H1 (cell line): ENCODE measurements around the gene GBP6. TPM values are rescaled to one million over a fixed set of nuclear protein-coding genes. Genes with fewer than 3 reads are reported as not detected.

Source experiments
- JUN ChIP-seq: IDR thresholded peaks from 2 replicates; pipeline ENCODE4 v1.6.1; 2011; ENCODE audit warnings: low read depth, mild to moderate bottlenecking, improper control_type of control experiment, low read length
- NRF1 ChIP-seq: IDR thresholded peaks from 2 replicates; pipeline ENCODE4 v1.6.1; 2011; ENCODE audit warnings: mild to moderate bottlenecking, low read depth, low read length, improper control_type of control experiment
- polyA plus RNA-seq, 7 experiments: library from polyadenylated mRNA; depleted of rRNA in 3 of 7; stranded (reverse) in 5 of 7; unstranded in 2 of 7; fragments of >200 nt in 5 of 7; fragments of 200-250 nt in 2 of 7; gene quantifications; 1 replicate in 5 of 7; 2 replicates in 1 of 7; 4 replicates in 1 of 7; pipeline versions ENCODE4 v1.2.1 to v1.2.3, GENCODE V29; 2011 to 2013; ENCODE audit warnings: missing spikeins in 2 of 7, mixed read lengths in 2 of 7
- total RNA-seq: library from RNA; stranded (reverse); fragmentation: NEBNext Ultra II Directional; extraction: Animal tissue kit (Norgen Biotek cat#: 25700); gene quantifications from 2 replicates; pipeline ENCODE4 v1.2.1, GENCODE V29; 2021
- TF ChIP-seq, protein P1 (sequence below): fragments of 300-600 bp; sonication (generic); IDR thresholded peaks from 2 replicates; pipeline ENCODE4 v1.7.1; 2012; ENCODE audit warnings: low read length, moderate library complexity, mild to moderate bottlenecking, inconsistent platforms; ENCODE audit not compliant: insufficient replicate concordance

The GBP6 gene
- total and polyA plus RNA-seq, 2 of the 8 experiments (the other 6 are each of a cell fraction or from before 2014, with no cell fraction given): not detected

GRCh38 chr1:89360716-89361115, 3.1 kb upstream of the GBP6 start (continued):
- TF ChIP-seq, protein P1, sequence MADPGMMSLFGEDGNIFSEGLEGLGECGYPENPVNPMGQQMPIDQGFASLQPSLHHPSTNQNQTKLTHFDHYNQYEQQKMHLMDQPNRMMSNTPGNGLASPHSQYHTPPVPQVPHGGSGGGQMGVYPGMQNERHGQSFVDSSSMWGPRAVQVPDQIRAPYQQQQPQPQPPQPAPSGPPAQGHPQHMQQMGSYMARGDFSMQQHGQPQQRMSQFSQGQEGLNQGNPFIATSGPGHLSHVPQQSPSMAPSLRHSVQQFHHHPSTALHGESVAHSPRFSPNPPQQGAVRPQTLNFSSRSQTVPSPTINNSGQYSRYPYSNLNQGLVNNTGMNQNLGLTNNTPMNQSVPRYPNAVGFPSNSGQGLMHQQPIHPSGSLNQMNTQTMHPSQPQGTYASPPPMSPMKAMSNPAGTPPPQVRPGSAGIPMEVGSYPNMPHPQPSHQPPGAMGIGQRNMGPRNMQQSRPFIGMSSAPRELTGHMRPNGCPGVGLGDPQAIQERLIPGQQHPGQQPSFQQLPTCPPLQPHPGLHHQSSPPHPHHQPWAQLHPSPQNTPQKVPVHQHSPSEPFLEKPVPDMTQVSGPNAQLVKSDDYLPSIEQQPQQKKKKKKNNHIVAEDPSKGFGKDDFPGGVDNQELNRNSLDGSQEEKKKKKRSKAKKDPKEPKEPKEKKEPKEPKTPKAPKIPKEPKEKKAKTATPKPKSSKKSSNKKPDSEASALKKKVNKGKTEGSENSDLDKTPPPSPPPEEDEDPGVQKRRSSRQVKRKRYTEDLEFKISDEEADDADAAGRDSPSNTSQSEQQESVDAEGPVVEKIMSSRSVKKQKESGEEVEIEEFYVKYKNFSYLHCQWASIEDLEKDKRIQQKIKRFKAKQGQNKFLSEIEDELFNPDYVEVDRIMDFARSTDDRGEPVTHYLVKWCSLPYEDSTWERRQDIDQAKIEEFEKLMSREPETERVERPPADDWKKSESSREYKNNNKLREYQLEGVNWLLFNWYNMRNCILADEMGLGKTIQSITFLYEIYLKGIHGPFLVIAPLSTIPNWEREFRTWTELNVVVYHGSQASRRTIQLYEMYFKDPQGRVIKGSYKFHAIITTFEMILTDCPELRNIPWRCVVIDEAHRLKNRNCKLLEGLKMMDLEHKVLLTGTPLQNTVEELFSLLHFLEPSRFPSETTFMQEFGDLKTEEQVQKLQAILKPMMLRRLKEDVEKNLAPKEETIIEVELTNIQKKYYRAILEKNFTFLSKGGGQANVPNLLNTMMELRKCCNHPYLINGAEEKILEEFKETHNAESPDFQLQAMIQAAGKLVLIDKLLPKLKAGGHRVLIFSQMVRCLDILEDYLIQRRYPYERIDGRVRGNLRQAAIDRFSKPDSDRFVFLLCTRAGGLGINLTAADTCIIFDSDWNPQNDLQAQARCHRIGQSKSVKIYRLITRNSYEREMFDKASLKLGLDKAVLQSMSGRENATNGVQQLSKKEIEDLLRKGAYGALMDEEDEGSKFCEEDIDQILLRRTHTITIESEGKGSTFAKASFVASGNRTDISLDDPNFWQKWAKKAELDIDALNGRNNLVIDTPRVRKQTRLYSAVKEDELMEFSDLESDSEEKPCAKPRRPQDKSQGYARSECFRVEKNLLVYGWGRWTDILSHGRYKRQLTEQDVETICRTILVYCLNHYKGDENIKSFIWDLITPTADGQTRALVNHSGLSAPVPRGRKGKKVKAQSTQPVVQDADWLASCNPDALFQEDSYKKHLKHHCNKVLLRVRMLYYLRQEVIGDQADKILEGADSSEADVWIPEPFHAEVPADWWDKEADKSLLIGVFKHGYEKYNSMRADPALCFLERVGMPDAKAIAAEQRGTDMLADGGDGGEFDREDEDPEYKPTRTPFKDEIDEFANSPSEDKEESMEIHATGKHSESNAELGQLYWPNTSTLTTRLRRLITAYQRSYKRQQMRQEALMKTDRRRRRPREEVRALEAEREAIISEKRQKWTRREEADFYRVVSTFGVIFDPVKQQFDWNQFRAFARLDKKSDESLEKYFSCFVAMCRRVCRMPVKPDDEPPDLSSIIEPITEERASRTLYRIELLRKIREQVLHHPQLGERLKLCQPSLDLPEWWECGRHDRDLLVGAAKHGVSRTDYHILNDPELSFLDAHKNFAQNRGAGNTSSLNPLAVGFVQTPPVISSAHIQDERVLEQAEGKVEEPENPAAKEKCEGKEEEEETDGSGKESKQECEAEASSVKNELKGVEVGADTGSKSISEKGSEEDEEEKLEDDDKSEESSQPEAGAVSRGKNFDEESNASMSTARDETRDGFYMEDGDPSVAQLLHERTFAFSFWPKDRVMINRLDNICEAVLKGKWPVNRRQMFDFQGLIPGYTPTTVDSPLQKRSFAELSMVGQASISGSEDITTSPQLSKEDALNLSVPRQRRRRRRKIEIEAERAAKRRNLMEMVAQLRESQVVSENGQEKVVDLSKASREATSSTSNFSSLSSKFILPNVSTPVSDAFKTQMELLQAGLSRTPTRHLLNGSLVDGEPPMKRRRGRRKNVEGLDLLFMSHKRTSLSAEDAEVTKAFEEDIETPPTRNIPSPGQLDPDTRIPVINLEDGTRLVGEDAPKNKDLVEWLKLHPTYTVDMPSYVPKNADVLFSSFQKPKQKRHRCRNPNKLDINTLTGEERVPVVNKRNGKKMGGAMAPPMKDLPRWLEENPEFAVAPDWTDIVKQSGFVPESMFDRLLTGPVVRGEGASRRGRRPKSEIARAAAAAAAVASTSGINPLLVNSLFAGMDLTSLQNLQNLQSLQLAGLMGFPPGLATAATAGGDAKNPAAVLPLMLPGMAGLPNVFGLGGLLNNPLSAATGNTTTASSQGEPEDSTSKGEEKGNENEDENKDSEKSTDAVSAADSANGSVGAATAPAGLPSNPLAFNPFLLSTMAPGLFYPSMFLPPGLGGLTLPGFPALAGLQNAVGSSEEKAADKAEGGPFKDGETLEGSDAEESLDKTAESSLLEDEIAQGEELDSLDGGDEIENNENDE: no peak
- no peak for TF ChIP-seq NRF1
- TF ChIP-seq JUN: no peak
